Hepatocyte (in vitro differentiated cells): ENCODE data around the gene RAB22A. TPM values are rescaled to one million over a fixed set of nuclear protein-coding genes. Genes with fewer than 3 reads are reported as not detected.

ENCODE experiments used
- DNase-seq: peaks from one replicate; pipeline ENCODE4 v3.0.0-alpha.2; 2016; ENCODE audit warnings: low spot score
- H2AFZ ChIP-seq: fragments of 200-600 bp; sonication (generic); 2 replicates; pipeline ENCODE4 v1.6.0; 2016; ENCODE audit warnings: antibody characterized with exemption, mild to moderate bottlenecking
- H3K27ac ChIP-seq: fragments of 200-600 bp; sonication (generic); 2 replicates; pipeline ENCODE4 v1.5.1; 2016; ENCODE audit warnings: mild to moderate bottlenecking
- H3K27me3 ChIP-seq: fragments of 200-600 bp; sonication (generic); 2 replicates; pipeline ENCODE4 v1.6.1; 2016
- H3K36me3 ChIP-seq: fragments of 200-600 bp; sonication (generic); replicated peaks from 2 replicates; pipeline ENCODE4 v1.5.1; 2016; ENCODE audit warnings: low read depth; ENCODE audit not compliant: insufficient read depth
- H3K4me1 ChIP-seq: fragments of 200-600 bp; sonication (generic); 2 replicates; pipeline ENCODE4 v1.5.1; 2016; ENCODE audit warnings: mild to moderate bottlenecking, moderate library complexity; ENCODE audit not compliant: insufficient read depth
- H3K4me2 ChIP-seq: fragments of 200-600 bp; sonication (generic); 2 replicates; pipeline ENCODE4 v1.6.0; 2016
- H3K4me3 ChIP-seq: fragments of 200-600 bp; sonication (generic); 2 replicates; pipeline ENCODE4 v1.5.1; 2016; ENCODE audit warnings: mild to moderate bottlenecking
- H3K79me2 ChIP-seq: fragments of 200-600 bp; sonication (generic); 2 replicates; pipeline ENCODE4 v1.6.0; 2017; ENCODE audit warnings: mild to moderate bottlenecking
- H3K9me2 ChIP-seq: fragments of 200-600 bp; sonication (generic); replicated peaks from 2 replicates; pipeline ENCODE4 v1.6.0; 2017; ENCODE audit warnings: mild to moderate bottlenecking; ENCODE audit not compliant: insufficient read depth
- H3K9me3 ChIP-seq: fragments of 200-600 bp; sonication (generic); 2 replicates; pipeline ENCODE4 v1.5.1; 2016; ENCODE audit warnings: low read depth, mild to moderate bottlenecking
- H4K20me1 ChIP-seq: fragments of 200-600 bp; sonication (generic); 2 replicates; pipeline ENCODE4 v1.6.0; 2016; ENCODE audit warnings: mild to moderate bottlenecking; ENCODE audit not compliant: insufficient read depth, poor library complexity, severe bottlenecking
- CTCF ChIP-seq: fragments of 200-600 bp; sonication (generic); IDR thresholded peaks from 2 replicates; pipeline ENCODE4 v1.5.1; 2016; ENCODE audit warnings: antibody characterized with exemption, mild to moderate bottlenecking; ENCODE audit not compliant: poor library complexity
- EZH2 ChIP-seq: fragments of 200-600 bp; sonication (generic); IDR thresholded peaks from 2 replicates; pipeline ENCODE4 v1.6.1; 2016; ENCODE audit warnings: antibody characterized with exemption, mild to moderate bottlenecking, borderline replicate concordance
- EZH2phosphoT487 ChIP-seq: fragments of 200-600 bp; sonication (generic); IDR thresholded peaks from one replicate; pipeline ENCODE4 v1.6.1; 2018; ENCODE audit warnings: antibody characterized with exemption, mild to moderate bottlenecking, low read depth, moderate library complexity; ENCODE audit not compliant: unreplicated experiment, severe bottlenecking
- WGBS: methylation state at CpG from one replicate; pipeline ENCODE4 v1.1.6; 2016; ENCODE audit warnings: low lambda C conversion rate; ENCODE audit errors: missing lambda C conversion rate; 5-methylcytosine and 5-hydroxymethylcytosine counted together
- polyA plus RNA-seq: library from polyadenylated mRNA; unstranded; fragments of >200 nt; fragmentation: Nextera tagmentation; extraction: Ambion mirVana; gene quantifications from 2 replicates; pipeline ENCODE4 v1.2.1, GENCODE V29; 2016
- total RNA-seq: library from RNA; depleted of rRNA; stranded (reverse); fragments of >200 nt; gene quantifications from 2 replicates; pipeline ENCODE4 v1.2.3, GENCODE V29; 2014

Gene RAB22A
- total and polyA plus RNA-seq, 2 experiments from 2014 or later: 18.4 to 26.9 TPM

DNA sequence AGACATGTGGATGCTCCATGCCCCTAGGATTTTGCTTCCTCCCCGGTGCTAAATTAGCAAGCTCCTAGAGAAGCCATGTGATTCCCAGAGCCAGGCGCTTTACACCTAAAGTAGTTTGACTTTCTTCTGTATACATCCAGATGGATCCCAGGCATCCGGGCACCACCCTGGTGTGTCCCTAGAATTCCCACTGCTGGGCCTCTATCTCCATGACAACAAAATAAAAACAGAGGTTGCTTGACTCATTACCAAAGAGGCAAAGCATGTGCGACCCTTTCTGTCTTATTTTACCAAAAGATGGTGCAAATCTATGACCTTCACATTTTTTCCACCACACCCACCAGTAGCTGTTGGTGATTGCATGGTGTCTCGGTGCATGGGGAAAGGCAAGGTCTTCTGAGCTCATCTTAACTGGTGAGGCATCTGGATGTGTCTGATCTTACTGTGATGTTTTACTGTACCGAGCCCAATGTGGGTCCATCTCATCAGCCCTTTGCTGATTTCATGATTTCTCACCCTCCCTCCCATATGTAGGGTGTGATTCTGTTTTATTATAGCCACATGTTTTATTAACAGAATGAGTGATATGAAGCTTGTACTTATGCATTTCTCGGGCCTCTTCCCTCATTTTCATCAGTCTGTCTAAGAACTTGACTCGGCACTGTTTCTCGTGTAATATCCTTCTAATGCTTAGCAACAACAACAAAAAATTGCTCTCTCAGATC, 52.1 kb downstream of the RAB22A start:
- 84% methylated on average over 9 of the region's 9 CpGs for WGBS

DNA sequence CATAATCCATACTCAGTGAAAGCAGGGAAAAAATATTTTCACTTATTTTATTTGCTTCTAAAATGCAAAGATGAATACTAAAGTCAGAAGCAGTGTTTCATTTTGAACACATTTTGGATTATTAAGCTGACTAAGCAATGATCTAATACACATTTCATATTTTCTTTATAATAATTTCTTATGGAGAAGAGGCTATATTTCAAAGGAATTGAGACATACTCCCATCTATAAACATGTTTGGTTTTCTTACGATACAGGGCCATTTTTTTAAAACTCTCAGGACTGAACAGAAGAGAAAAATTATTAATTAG, 52.6 kb downstream of the RAB22A start:
- Histone ChIP-seq H3K9me2 (no peaks in the 10 kb centered on the region), H3K9me3 (no peaks in the 10 kb centered on the region), H3K36me3 (no peaks in the 10 kb centered on the region), H2AFZ (no peak overlapping the region), H4K20me1 (no peaks in the 10 kb centered on the region), H3K4me1 (no peaks in the 10 kb centered on the region), H3K4me3 (no peak overlapping the region), H3K27ac (no peak overlapping the region), H3K27me3 (no peaks in the 10 kb centered on the region), H3K79me2 (no peaks in the 10 kb centered on the region), H3K4me2 (no peak overlapping the region)
- TF ChIP-seq CTCF (no peak), EZH2phosphoT487 (no peak), EZH2 (no peak)
- no peak for DNase-seq
- WGBS: 91% methylated on average over 1 of the region's 1 CpG

More for the DNA sequence above, 52.1 kb downstream of the RAB22A start:
- no peaks in the 10 kb centered on the region for H3K9me2 ChIP-seq
- no peaks in the 10 kb centered on the region for H3K36me3 ChIP-seq
- H3K79me2 ChIP-seq: no peaks in the 10 kb centered on the region
- H3K27ac ChIP-seq: no peak overlapping the region
- no peaks in the 10 kb centered on the region for H3K4me1 ChIP-seq
- H4K20me1 ChIP-seq: no peaks in the 10 kb centered on the region
- DNase-seq: peak; percentile 16
- H3K4me2 ChIP-seq: no peak overlapping the region
- no peaks in the 10 kb centered on the region for H3K9me3 ChIP-seq
- TF ChIP-seq EZH2: no peak
- no peak overlapping the region for H3K4me3 ChIP-seq
- no peaks in the 10 kb centered on the region for H3K27me3 ChIP-seq
- H2AFZ ChIP-seq: no peak overlapping the region

DNA sequence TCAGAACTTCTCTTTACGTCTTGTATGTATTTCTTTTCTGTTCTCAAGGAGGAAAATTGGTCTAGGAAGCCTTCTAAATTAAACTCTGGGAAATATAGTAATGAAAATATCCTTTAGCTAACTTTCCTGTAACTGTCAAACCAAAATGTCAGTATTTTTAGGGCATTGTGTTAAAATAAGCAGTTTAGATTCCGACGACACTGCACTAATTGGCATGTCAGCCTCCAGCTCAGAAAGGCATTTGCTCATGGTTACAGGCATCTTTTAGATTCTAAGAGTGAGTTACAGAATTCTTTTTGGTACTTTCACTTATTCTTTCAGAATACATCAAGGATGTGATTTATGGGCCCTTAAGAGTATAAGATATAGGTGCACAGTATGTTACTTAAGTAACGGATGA, 53.5 kb downstream of the RAB22A start:
- no peaks in the 10 kb centered on the region for H4K20me1 ChIP-seq
- no peak for TF ChIP-seq CTCF
- no peak for TF ChIP-seq EZH2phosphoT487
- no peak for TF ChIP-seq EZH2
- no peaks in the 10 kb centered on the region for H3K79me2 ChIP-seq
- WGBS: 87% methylated on average over 4 of the region's 4 CpGs
- H3K36me3 ChIP-seq: no peaks in the 10 kb centered on the region
- H3K27me3 ChIP-seq: no peaks in the 10 kb centered on the region
- no peaks in the 10 kb centered on the region for H3K9me2 ChIP-seq
- H3K4me3 ChIP-seq: no peak overlapping the region
- H3K4me2 ChIP-seq: no peak overlapping the region
- H3K4me1 ChIP-seq: no peaks in the 10 kb centered on the region
- no peaks in the 10 kb centered on the region for H3K9me3 ChIP-seq
- DNase-seq: no peak
- H3K27ac ChIP-seq: no peak overlapping the region
- no peak overlapping the region for H2AFZ ChIP-seq

GRCh38 chr20:58366866-58367265, 57.4 kb downstream of the RAB22A start:
- no peaks in the 10 kb centered on the region for H3K9me3 ChIP-seq
- no peak overlapping the region for H3K27ac ChIP-seq
- no peaks in the 10 kb centered on the region for H3K27me3 ChIP-seq
- H4K20me1 ChIP-seq: no peaks in the 10 kb centered on the region
- H3K79me2 ChIP-seq: no peaks in the 10 kb centered on the region
- H3K9me2 ChIP-seq: no peaks in the 10 kb centered on the region
- no peak overlapping the region for H3K4me3 ChIP-seq
- TF ChIP-seq EZH2phosphoT487: no peak
- TF ChIP-seq CTCF: no peak
- no peak for TF ChIP-seq EZH2
- WGBS: 66% methylated on average over 3 of the region's 3 CpGs
- peak overlapping the region; percentile 8 for H3K4me2 ChIP-seq
- H2AFZ ChIP-seq: no peak overlapping the region
- DNase-seq: no peak
- H3K4me1 ChIP-seq: no peaks in the 10 kb centered on the region
- H3K36me3 ChIP-seq: no peaks in the 10 kb centered on the region
